ENCODE results near the gene ARVCF.

- no peak for TF ChIP-seq POLR2AphosphoS5 (IDR thresholded peaks at IDR 0.05; ENCODE audit: insufficient read depth, low read depth, low read length)
- TF ChIP-seq MYC (IDR thresholded peaks at IDR 0.05; ENCODE audit: low read depth, low read length) = no peak
- no peak for TF ChIP-seq GATA2 (IDR thresholded peaks at IDR 0.05; ENCODE audit: insufficient read depth, insufficient read length, low read depth, low read length)
- TF ChIP-seq, protein P1, sequence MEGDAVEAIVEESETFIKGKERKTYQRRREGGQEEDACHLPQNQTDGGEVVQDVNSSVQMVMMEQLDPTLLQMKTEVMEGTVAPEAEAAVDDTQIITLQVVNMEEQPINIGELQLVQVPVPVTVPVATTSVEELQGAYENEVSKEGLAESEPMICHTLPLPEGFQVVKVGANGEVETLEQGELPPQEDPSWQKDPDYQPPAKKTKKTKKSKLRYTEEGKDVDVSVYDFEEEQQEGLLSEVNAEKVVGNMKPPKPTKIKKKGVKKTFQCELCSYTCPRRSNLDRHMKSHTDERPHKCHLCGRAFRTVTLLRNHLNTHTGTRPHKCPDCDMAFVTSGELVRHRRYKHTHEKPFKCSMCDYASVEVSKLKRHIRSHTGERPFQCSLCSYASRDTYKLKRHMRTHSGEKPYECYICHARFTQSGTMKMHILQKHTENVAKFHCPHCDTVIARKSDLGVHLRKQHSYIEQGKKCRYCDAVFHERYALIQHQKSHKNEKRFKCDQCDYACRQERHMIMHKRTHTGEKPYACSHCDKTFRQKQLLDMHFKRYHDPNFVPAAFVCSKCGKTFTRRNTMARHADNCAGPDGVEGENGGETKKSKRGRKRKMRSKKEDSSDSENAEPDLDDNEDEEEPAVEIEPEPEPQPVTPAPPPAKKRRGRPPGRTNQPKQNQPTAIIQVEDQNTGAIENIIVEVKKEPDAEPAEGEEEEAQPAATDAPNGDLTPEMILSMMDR (IDR thresholded peaks at IDR 0.05; ENCODE audit: extremely low read depth in 1 of 2, insufficient read depth in 1 of 2, low read depth in 1 of 2, low read length in 2 of 2) = no peak
- TF ChIP-seq, protein P2, sequence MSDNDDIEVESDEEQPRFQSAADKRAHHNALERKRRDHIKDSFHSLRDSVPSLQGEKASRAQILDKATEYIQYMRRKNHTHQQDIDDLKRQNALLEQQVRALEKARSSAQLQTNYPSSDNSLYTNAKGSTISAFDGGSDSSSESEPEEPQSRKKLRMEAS (IDR thresholded peaks at IDR 0.05; ENCODE audit: insufficient read depth, insufficient read length) = no peak
- TF ChIP-seq EZH2 (IDR thresholded peaks at IDR 0.05; ENCODE audit: borderline replicate concordance, low read depth, low read length, severe bottlenecking) = no peak
- no peak for TF ChIP-seq POLR2A (IDR thresholded peaks at IDR 0.05; ENCODE audit: low read depth, low read length)
- TF ChIP-seq JUN (IDR thresholded peaks at IDR 0.05; ENCODE audit: borderline replicate concordance, insufficient read depth, insufficient read length, low read depth) = no peak
- no peak for TF ChIP-seq FOS (IDR thresholded peaks at IDR 0.05; ENCODE audit: borderline replicate concordance, insufficient read depth, low read length)
Measured at GRCh38 chr22:20057596-20058268, 41.1 kb upstream of the ARVCF start.

Data from endothelial cell of umbilical vein (primary cell).